MM.1S (cell line): ENCODE data around the gene LSMEM2.
"Not testable (repeated sequence)": the region's sequence is repeated elsewhere in the genome, so short reads cannot be mapped to it uniquely, and the experiment has no call there.

ENCODE experiments used
- EZH2phosphoT487 ChIP-seq: fragments of 300-600 bp; sonication (generic); IDR thresholded peaks from 2 replicates; pipeline ENCODE4 v1.6.1; 2018; ENCODE audit warnings: antibody characterized with exemption, low read length
- TF ChIP-seq, protein P1 (sequence below): fragments of 300-600 bp; sonication (generic); IDR thresholded peaks from 2 replicates; pipeline ENCODE4 v1.5.1; 2016; ENCODE audit warnings: antibody characterized with exemption, low read length, mixed read lengths

DNA sequence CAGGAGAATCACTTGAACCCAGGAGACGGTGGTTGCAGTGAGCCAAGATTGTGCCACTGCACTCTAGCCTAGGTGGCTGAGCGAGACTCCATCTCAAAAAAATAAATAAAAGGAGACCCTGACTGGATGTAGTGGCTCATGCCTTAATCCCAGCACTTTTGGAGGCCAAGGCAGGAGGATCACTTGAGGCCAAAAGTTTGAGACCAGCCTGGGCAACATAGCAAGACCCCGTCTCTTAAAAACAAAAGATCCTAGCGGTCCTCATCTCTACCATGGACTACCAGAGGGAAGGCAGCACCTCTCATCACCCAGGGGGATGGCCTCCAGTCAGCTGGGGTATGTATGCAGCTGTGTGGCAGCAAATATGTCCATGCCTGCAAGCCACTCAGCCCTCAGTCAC is 16.7 kb upstream of the LSMEM2 start:
- TF ChIP-seq EZH2phosphoT487 = not testable (repeated sequence)
- TF ChIP-seq, protein P1, sequence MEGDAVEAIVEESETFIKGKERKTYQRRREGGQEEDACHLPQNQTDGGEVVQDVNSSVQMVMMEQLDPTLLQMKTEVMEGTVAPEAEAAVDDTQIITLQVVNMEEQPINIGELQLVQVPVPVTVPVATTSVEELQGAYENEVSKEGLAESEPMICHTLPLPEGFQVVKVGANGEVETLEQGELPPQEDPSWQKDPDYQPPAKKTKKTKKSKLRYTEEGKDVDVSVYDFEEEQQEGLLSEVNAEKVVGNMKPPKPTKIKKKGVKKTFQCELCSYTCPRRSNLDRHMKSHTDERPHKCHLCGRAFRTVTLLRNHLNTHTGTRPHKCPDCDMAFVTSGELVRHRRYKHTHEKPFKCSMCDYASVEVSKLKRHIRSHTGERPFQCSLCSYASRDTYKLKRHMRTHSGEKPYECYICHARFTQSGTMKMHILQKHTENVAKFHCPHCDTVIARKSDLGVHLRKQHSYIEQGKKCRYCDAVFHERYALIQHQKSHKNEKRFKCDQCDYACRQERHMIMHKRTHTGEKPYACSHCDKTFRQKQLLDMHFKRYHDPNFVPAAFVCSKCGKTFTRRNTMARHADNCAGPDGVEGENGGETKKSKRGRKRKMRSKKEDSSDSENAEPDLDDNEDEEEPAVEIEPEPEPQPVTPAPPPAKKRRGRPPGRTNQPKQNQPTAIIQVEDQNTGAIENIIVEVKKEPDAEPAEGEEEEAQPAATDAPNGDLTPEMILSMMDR = not testable (repeated sequence)
